Fibroblast of lung (primary cell): ENCODE data around the gene ZC3H15. TPM values are rescaled to one million over a fixed set of nuclear protein-coding genes. Genes with fewer than 3 reads are reported as not detected.

Experiments
- DNase-seq, 2 donors: peaks; one replicate each; pipeline versions ENCODE4 v3.0.0 to v3.0.0-alpha.2; 2010; ENCODE audit warnings: low read depth in 2 of 2
- H2AFZ ChIP-seq: 2 replicates; pipeline ENCODE4 v1.5.1; 2012; ENCODE audit warnings: low read length, control low read depth, inconsistent platforms
- H3K27ac ChIP-seq: 2 replicates; pipeline ENCODE4 v1.5.1; 2011; ENCODE audit warnings: low read length, control low read depth; ENCODE audit not compliant: insufficient read depth
- H3K27me3 ChIP-seq: 2 replicates; pipeline ENCODE4 v1.5.1; 2011; ENCODE audit warnings: mild to moderate bottlenecking, low read length; ENCODE audit not compliant: control insufficient read depth, insufficient read depth
- H3K36me3 ChIP-seq: 2 replicates; pipeline ENCODE4 v1.5.1; 2011; ENCODE audit warnings: low read length; ENCODE audit not compliant: control insufficient read depth, insufficient read depth
- H3K4me1 ChIP-seq: 2 replicates; pipeline ENCODE4 v1.5.1; 2011; ENCODE audit warnings: low read length; ENCODE audit not compliant: control insufficient read depth, insufficient read depth; ENCODE audit errors: extremely low read depth
- H3K4me2 ChIP-seq: 2 replicates; pipeline ENCODE4 v1.5.1; 2011; ENCODE audit warnings: low read length, control low read depth; ENCODE audit not compliant: insufficient read depth; ENCODE audit errors: extremely low read depth
- H3K4me3 ChIP-seq, 4 experiments: fragments of 200-600 bp in 1 of 4; sonication (generic) in 1 of 4; replicated peaks in 1 of 4; 2 replicates each; pipeline ENCODE4 v1.5.1; 2011 to 2016; ENCODE audit warnings: low read length in 4 of 4, low read depth in 3 of 4, mild to moderate bottlenecking in 3 of 4, control low read depth in 2 of 4, inconsistent platforms in 1 of 4, mixed read lengths in 1 of 4; ENCODE audit not compliant: insufficient read depth in 1 of 4; ENCODE audit errors: control extremely low read depth in 1 of 4
- H3K79me2 ChIP-seq: 2 replicates; pipeline ENCODE4 v1.5.1; 2012; ENCODE audit warnings: mild to moderate bottlenecking, low read length, inconsistent platforms; ENCODE audit not compliant: control insufficient read depth, insufficient read depth
- H3K9ac ChIP-seq: 2 replicates; pipeline ENCODE4 v1.5.1; 2011; ENCODE audit warnings: mild to moderate bottlenecking, low read length, control low read depth; ENCODE audit not compliant: insufficient read depth
- H3K9me3 ChIP-seq: 2 replicates; pipeline ENCODE4 v1.5.1; 2012; ENCODE audit warnings: low read depth, low read length; ENCODE audit not compliant: control insufficient read depth, insufficient read depth
- H4K20me1 ChIP-seq: 2 replicates; pipeline ENCODE4 v1.5.1; 2011; ENCODE audit warnings: low read length; ENCODE audit not compliant: control insufficient read depth, insufficient read depth; ENCODE audit errors: extremely low read depth
- EZH2 ChIP-seq: IDR thresholded peaks from 2 replicates; pipeline ENCODE4 v1.5.1; 2012; ENCODE audit warnings: low read length, control low read depth, mild to moderate bottlenecking; ENCODE audit errors: missing control alignments
- polyA plus RNA-seq, 2 donors: library from polyadenylated mRNA; depleted of rRNA in 1 of 2; stranded (reverse) in 1 of 2; unstranded in 1 of 2; fragments of >200 nt; gene quantifications; 2 replicates each; pipeline ENCODE4 v1.2.1, GENCODE V29; 2011 to 2012; ENCODE audit warnings: missing spikeins in 1 of 2
- total RNA-seq: library from RNA; depleted of rRNA; stranded (reverse); fragments of >200 nt; gene quantifications from 2 replicates; pipeline ENCODE4 v1.2.1, GENCODE V29; 2014
- TF ChIP-seq, protein P1 (sequence below), 2 donors: IDR thresholded peaks in 1 of 2; conservative IDR thresholded peaks in 1 of 2; 1 replicate in 1 of 2; 2 replicates in 1 of 2; pipeline ENCODE4 v1.5.1; 2011 to 2012; ENCODE audit warnings: low read length in 2 of 2, control low read depth in 1 of 2, inconsistent platforms in 1 of 2, low read depth in 1 of 2, mild to moderate bottlenecking in 1 of 2

ZC3H15 gene
- total and polyA plus RNA-seq, 2 donors (not counting 1 experiment from before 2014, with no cell fraction given), result 79.9 to 83.8 TPM

- H3K4me1 ChIP-seq, result no peaks in the 10 kb centered on the region
- no peak for TF ChIP-seq EZH2
- TF ChIP-seq, protein P1, sequence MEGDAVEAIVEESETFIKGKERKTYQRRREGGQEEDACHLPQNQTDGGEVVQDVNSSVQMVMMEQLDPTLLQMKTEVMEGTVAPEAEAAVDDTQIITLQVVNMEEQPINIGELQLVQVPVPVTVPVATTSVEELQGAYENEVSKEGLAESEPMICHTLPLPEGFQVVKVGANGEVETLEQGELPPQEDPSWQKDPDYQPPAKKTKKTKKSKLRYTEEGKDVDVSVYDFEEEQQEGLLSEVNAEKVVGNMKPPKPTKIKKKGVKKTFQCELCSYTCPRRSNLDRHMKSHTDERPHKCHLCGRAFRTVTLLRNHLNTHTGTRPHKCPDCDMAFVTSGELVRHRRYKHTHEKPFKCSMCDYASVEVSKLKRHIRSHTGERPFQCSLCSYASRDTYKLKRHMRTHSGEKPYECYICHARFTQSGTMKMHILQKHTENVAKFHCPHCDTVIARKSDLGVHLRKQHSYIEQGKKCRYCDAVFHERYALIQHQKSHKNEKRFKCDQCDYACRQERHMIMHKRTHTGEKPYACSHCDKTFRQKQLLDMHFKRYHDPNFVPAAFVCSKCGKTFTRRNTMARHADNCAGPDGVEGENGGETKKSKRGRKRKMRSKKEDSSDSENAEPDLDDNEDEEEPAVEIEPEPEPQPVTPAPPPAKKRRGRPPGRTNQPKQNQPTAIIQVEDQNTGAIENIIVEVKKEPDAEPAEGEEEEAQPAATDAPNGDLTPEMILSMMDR (conservative IDR thresholded peaks at IDR 0.05 in 1 of 2, IDR thresholded peaks at IDR 0.05 in 1 of 2; ENCODE audit: low read depth in 1 of 2, low read length in 2 of 2), result no peak
- H3K9ac ChIP-seq, result no peak overlapping the region
- H3K9me3 ChIP-seq, result no peaks in the 10 kb centered on the region
- H3K4me3 ChIP-seq, result no peak overlapping the region
- no peak overlapping the region for H3K27ac ChIP-seq
- no peaks in the 10 kb centered on the region for H3K36me3 ChIP-seq
- no peaks in the 10 kb centered on the region for H3K79me2 ChIP-seq
- H4K20me1 ChIP-seq, result no peaks in the 10 kb centered on the region
- no peak for DNase-seq
- H2AFZ ChIP-seq, result no peak overlapping the region
- H3K4me2 ChIP-seq, result peak overlapping the region; percentile 8
- H3K27me3 ChIP-seq, result no peaks in the 10 kb centered on the region
Measured at GRCh38 chr2:186523791-186524190, 37.7 kb downstream of the ZC3H15 start.

- Histone ChIP-seq H3K4me1 (no peaks in the 10 kb centered on the region), H3K36me3 (no peaks in the 10 kb centered on the region), H3K4me3 (no peak overlapping the region), H3K79me2 (no peaks in the 10 kb centered on the region), H3K27me3 (no peaks in the 10 kb centered on the region), H3K27ac (no peak overlapping the region), H2AFZ (no peak overlapping the region), H3K4me2 (no peak overlapping the region), H3K9ac (no peak overlapping the region), H3K9me3 (no peaks in the 10 kb centered on the region), H4K20me1 (no peaks in the 10 kb centered on the region)
- TF ChIP-seq EZH2, result no peak
- TF ChIP-seq, protein P1 (conservative IDR thresholded peaks at IDR 0.05 in 1 of 2, IDR thresholded peaks at IDR 0.05 in 1 of 2; ENCODE audit: low read depth in 1 of 2, low read length in 2 of 2), result no peak
- DNase-seq, result peak in 1 of 2 donors; percentile 46
Measured at GRCh38 chr2:186526281-186526680, 40.2 kb downstream of the ZC3H15 start.

DNA sequence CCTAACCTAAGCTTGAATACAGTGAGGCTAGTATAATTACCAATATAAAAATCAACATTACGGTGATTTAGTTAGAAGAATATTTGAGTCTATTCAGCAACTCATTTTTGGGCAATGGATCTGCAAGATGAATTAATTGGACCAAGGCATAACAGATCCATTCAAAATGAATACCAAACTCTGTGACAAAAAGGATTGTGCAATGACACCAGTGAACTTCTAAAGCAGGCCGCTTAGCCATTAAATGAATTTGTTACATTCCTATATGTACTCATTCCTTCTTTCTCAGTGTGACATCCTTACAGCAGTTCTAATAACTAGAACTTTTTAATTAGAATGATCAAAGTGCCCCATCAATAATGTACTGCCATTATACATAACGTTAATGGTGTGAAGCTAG, 44.3 kb downstream of the ZC3H15 start:
- H3K9ac ChIP-seq, result no peak overlapping the region
- H3K4me3 ChIP-seq, result no peak overlapping the region
- H3K4me2 ChIP-seq, result no peak overlapping the region
- no peaks in the 10 kb centered on the region for H3K9me3 ChIP-seq
- TF ChIP-seq, protein P1 (conservative IDR thresholded peaks at IDR 0.05 in 1 of 2, IDR thresholded peaks at IDR 0.05 in 1 of 2; ENCODE audit: low read depth in 1 of 2, low read length in 2 of 2), result no peak
- no peak for TF ChIP-seq EZH2
- H3K27me3 ChIP-seq, result no peaks in the 10 kb centered on the region
- no peaks in the 10 kb centered on the region for H3K4me1 ChIP-seq
- H2AFZ ChIP-seq, result no peak overlapping the region
- H4K20me1 ChIP-seq, result no peaks in the 10 kb centered on the region
- H3K27ac ChIP-seq, result no peak overlapping the region
- no peaks in the 10 kb centered on the region for H3K36me3 ChIP-seq
- no peaks in the 10 kb centered on the region for H3K79me2 ChIP-seq
- no peak for DNase-seq
